Midbrain (tissue), 1 donor: ENCODE measurements around the gene CUBN.

Experiments used
- DNase-seq: peaks from one replicate; lab custom pipeline; 2025; lab: John Stamatoyannopoulos, UW

Gene CUBN

DNA sequence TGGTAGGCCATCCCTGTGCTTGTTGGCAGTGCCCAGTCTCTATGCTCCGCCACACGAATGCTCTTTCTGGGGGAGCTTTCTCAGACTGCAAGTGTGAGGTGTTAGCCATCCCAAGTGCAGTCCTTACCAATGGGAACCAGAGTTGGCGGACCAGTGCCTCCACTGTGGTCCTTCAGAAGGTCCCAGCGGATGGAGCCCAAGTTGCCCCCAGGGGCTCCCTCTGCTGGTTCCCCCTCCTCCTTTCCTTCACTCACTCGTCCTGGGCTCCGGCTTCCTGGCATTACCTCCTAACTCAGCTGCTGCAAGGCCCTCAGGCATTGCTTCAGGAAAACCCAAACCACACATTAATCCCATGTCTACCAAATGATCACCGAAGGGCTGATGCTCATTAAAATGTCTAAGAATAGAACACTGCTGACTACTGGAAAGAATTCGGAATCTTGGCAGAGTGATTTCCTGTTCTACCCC lies 139.8 kb downstream of the CUBN start:
- no peak for DNase-seq

DNA sequence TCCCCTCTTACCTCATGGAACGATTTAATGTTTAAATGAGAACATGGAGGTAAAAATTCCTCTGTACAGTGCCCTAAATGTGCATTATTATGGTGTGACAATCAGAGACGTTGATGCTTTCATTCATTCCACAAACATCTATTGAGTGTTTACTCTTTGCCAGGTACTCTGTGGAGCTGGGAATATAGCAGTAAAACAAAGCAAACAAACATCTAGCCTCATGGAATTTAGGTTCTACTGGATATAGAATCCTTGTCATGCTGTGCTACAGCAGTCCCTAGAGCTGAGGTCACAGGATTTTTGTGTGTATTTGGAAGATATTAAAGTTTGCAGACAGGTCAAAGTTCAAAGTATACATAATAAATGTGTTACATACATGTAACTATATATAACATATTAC lies 140.7 kb downstream of the CUBN start:
- DNase-seq: no peak

DNA sequence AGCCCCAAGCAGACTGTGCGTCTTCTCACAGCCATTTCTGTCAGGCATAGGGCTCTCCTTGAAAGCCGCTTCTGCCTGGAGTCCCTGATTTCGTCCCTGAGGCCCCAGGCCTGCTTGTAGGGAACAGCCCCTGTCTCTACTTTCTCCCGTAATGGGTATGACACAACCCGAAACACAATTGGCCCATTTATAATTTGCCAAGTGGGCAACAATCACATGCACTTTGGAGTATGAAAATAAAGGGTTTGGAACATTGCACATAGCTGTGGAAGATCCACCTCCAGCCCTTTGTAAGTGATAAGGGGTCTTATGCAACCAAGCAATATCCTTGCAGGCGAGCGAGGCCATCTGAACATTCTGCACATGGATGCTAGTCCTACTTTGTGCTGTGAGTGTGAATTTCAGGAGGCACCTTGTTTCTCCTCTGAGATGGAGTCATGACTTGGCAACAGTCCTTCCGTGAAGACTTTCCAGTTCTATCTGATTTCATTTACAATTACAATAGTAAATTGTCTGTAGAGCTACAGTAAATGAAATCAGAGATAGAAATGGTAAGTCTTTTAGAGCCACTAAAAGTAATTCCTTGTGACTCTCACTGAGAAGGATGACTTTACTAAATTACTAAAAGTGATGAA lies 141.5 kb downstream of the CUBN start:
- DNase-seq: no peak

DNA sequence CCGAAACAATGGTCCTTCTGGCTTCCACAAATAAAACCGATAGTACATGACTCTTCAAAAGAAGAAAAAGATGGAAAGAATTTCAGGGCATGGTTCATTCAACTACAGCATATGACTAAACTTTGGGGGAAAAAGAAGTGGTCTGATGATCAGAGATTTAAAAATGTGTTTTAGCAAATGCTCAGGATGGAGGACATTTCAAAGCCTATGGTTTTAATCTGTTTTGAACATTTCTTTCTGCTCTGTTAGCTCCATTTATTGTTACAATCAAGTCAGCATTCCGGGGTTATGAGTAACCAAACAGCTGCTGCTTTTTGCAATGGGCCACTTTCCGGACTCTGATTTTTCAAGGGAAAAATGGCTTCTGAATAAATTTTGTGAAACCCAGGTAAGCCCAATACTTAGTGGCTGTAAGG lies 142.4 kb downstream of the CUBN start:
- DNase-seq: no peak

DNA sequence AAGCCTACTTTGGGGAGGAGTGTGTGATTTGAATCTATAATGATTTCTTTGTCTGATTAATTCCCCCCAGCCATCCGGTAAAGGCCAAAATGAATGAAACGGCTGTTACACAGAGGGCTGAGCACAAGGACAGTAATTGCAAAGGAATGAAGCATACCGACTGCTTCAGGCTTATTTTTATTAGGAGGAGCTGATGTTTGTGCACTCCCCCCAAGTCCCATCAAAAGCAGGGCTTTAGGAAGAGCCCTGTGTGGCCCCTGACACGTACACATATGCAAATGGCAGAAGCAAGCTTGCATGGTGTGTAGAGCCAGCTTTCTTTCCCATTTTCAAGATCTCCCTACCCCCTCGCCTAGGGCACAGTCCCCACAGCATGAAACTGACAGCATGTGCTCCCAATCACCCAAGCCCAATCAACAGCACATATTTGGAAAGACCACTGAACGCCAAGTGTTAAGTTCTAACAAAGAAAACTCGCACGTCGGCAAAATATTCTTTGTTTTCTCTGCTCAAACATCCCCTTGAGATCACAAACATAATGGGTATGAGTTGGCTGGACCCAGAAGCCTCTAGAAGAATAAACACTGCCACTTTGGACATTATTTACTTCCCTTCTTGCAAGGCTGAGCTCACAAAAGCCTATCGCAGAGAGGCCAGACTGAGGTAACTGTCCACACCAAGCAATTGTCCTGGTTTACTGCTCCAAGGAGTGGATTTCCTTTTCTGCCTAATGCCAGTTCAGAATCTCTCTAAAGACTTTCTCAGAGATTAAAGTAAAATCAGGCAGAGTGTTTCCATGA lies 143.0 kb downstream of the CUBN start:
- peak; percentile 6 for DNase-seq

GRCh38 chr10:16986082-16986405 lies 143.6 kb downstream of the CUBN start:
- no peak for DNase-seq

GRCh38 chr10:16984242-16984641 lies 145.4 kb downstream of the CUBN start:
- no peak for DNase-seq

DNA sequence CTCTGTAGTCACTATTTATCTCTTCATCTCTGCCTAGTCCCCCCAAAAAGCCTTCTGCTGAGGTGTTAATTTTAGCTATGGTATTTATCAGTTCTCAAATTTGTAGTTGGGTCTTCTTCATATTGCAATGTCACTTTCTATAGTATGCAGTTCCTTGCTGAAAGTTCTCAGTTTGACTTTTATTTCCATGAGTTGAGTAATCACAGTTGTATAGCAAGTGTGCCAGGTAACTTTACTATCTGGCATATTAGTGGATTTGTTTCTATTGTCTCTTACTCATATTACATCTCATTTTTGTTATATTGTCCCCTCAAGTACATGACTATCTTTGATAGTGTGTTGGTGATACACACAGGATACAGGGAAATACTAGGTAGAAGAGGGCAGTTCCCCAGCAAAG lies 152.8 kb downstream of the CUBN start:
- DNase-seq: no peak

DNA sequence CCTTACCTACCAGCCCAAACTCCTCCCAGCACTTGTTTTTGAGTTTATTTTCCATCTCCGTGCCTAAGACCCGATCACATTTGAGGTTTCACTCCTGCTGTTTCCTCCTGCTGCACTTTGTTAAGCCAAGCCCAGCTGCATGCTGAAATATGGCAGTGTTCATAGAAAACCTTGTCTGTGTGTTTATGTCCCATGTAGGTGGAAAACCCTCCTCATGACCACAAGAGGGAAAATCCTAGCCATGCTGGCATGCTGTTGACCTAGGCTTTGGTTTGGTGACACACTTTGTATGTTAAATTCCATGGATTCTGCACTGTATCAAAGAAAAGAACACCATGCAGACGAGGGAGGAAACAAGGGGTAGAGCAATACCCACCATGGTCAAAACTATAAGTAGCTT lies 154.4 kb downstream of the CUBN start:
- DNase-seq: no peak

- DNase-seq: no peak
Observed at GRCh38 chr10:16968416-16969041, 161.1 kb downstream of the CUBN start.

- no peak for DNase-seq
Observed at GRCh38 chr10:16967866-16968415, 161.7 kb downstream of the CUBN start.

DNA sequence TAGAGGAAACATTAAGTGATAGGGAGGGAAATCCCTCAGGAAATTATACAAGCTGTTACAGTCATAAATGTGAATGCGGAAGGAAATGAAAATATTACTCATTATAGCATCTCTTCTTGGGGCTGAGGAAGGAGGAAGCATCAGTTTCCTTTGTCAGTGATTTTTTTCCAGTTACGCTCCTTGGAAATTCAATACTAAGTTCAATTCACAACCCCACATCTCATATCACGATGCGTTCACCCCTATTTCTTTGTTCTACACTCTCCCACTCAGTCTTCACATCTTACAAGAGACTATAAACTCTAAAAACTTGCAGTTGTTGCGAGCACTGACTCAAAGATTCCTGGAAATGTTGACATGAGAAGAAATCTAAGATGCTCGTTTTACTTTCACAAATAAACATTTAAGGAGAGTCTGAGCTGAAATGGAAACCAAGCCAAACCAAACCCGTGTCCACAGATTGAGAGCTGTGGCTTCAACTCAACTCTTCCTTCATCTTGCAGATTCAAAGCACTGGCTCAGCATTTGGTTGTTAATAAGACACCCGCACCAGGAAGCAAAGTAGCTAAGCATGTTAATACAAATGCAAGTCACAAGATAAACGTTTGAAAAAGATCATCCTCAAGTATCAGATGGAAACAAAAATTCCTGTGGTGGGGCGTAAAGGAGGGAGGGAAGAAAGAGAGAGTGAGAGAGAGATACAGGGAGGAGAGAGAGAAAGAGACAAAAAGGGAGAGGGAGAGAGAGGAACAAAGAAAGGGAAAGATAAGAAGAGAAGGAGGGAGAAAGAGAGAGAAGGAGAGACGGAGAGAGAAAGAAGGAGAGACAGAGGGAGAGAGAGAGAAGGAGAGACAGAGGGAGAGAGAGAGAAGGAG lies 162.4 kb downstream of the CUBN start:
- DNase-seq: no peak

DNA sequence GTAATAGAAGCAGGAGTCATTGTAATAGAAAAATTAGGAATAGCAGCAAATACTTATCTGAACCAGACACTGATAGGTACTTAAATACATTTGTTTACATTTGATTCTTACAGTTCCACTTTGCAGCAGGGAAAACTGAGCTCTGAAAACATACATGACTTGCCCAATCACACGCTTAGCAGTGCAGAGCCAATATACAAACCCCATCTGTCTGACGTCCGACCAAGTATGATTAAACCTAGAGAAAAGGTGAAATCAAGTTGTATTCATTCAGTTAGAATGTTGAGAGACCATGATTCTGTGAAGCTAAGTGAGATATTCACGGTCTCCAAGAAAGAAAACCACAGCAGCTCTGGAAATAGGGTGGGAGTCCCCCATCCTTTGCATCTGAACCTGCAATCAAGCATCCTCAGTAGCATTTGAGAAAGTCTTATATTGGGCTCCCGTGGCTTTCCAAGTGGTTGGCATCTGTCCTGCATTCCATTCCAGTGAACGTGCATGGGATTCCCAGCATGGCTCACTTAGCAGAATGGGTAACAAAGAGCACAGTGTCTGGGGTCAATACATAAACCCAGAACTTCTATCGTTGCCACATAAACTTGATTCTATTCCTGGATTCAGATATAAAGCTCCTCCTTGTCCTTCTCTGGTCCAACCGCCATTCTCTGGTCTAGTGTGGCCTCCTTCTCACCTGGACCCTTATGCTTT lies 163.7 kb downstream of the CUBN start:
- DNase-seq: no peak

- no peak for DNase-seq
Observed at GRCh38 chr10:16965344-16965616, 164.3 kb downstream of the CUBN start.

DNA sequence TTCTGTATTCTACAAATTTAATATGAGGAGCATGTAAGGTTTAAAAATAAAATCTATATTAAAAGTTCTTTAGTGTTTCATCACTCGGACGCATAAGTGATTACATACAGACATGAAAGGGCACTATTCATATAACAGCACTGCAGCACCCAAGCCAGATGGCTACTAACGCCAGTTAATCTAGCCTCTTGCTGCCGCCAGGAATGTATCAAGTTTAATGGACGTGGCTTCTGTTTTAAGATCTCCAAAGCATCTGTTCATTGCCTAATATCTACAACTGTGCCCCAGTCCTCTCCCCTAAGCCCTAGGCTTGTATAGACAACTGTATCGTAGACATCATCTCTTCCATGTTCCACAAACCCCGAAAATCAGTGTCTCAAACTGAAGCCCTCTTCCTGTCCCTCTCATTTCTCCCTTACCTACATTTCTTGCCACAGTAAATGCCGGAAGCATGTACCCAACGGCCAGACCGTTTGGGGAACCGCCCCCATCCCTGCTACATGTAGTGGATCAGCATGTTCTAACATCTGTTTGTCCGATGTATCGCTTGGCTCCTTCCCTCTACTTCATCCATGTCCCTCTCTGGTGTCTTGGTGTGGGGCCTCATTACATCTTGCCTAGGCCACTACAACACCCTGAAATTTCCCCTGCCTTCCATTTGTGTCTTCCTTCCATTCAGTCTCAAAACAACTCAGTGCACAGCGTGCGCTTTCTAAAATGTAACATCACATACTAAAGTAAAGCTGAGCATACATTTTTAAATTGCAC lies 164.9 kb downstream of the CUBN start:
- DNase-seq: no peak

DNA sequence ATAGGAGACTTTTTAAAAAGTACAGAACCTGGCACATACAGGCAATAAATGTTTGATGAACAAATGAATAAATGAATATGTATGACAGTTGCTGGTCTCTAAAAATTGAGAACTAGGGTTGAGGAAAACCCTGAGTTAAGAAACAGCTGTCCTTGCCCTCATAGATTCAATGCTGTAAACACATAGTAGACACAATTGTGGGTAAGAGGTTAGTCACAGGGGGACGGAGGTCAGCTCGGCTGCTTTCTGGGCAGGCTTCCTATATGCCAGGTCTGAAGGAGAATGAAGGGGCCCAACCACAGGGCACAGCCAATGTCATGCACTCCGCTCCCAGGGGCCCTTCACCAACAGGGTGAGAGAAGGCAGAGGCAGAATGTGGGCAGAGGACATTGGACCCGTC lies 169.1 kb downstream of the CUBN start:
- DNase-seq: no peak

- no peak for DNase-seq
Observed at GRCh38 chr10:16957038-16957437, 172.6 kb downstream of the CUBN start.

GRCh38 chr10:16954280-16955030 lies 175.2 kb downstream of the CUBN start:
- no peak for DNase-seq

DNA sequence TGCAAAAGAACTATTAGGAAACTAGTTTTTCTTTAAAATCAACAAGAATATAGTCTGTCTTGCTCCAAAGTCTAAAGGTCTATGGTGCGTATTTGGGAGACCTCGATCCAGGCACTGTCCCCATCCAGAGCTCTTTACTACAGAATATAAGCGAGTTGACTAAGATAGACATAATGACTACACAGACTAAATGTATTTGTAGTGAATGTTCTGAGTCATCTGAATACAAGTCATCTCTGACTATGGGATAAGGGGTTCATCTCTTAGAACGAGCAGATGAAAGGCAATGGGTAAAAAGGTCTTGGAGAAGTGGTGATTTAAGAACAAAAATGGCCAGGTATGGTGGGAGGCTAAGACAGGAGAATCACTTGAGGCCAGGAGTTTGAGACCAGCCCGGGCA lies 176.3 kb downstream of the CUBN start:
- DNase-seq: no peak

GRCh38 chr10:16952610-16953009 lies 177.0 kb downstream of the CUBN start:
- DNase-seq: no peak
